GM23248 (cell line): ENCODE results near the gene MYZAP. TPM values are rescaled to one million over a fixed set of nuclear protein-coding genes. Genes with fewer than 3 reads are reported as not detected.

ENCODE experiments used
- DNase-seq: peaks from one replicate; pipeline ENCODE4 v3.0.0-alpha.2; 2015
- H2AFZ ChIP-seq: fragments of 200-600 bp; sonication (generic); 2 replicates; pipeline ENCODE4 v1.6.1; 2016; ENCODE audit warnings: antibody characterized with exemption
- H3F3A ChIP-seq: fragments of 200-600 bp; sonication (generic); 2 replicates; pipeline ENCODE4 v1.6.1; 2016; ENCODE audit warnings: mild to moderate bottlenecking, antibody characterized with exemption, mixed run types; ENCODE audit not compliant: insufficient read depth
- H3K27ac ChIP-seq: fragments of 200-600 bp; sonication (generic); 2 replicates; pipeline ENCODE4 v1.5.1; 2016; ENCODE audit warnings: mild to moderate bottlenecking
- H3K27me3 ChIP-seq: fragments of 200-600 bp; sonication (generic); replicated peaks from 2 replicates; pipeline ENCODE4 v1.6.1; 2016; ENCODE audit warnings: mild to moderate bottlenecking; ENCODE audit not compliant: insufficient read depth
- H3K36me3 ChIP-seq: fragments of 200-600 bp; sonication (generic); 2 replicates; pipeline ENCODE4 v1.6.1; 2016; ENCODE audit warnings: low read depth, mild to moderate bottlenecking
- H3K4me1 ChIP-seq: fragments of 200-600 bp; sonication (generic); 2 replicates; pipeline ENCODE4 v1.6.1; 2016; ENCODE audit warnings: mild to moderate bottlenecking; ENCODE audit not compliant: insufficient read depth
- H3K4me2 ChIP-seq: fragments of 200-600 bp; sonication (generic); one replicate; pipeline ENCODE4 v1.6.1; 2016; ENCODE audit warnings: mild to moderate bottlenecking; ENCODE audit not compliant: unreplicated experiment
- H3K4me3 ChIP-seq: fragments of 200-600 bp; sonication (generic); 2 replicates; pipeline ENCODE4 v1.5.1; 2016; ENCODE audit warnings: mild to moderate bottlenecking
- H3K79me2 ChIP-seq: fragments of 200-600 bp; sonication (generic); 2 replicates; pipeline ENCODE4 v1.6.1; 2016; ENCODE audit warnings: mild to moderate bottlenecking; ENCODE audit not compliant: insufficient read depth
- H3K9ac ChIP-seq: fragments of 200-600 bp; sonication (generic); 2 replicates; pipeline ENCODE4 v1.6.1; 2016; ENCODE audit warnings: mild to moderate bottlenecking
- H3K9me2 ChIP-seq: fragments of 200-600 bp; sonication (generic); 2 replicates; pipeline ENCODE4 v1.6.1; 2016; ENCODE audit warnings: mixed run types, mild to moderate bottlenecking, moderate library complexity; ENCODE audit not compliant: insufficient read depth
- H3K9me3 ChIP-seq: fragments of 200-600 bp; sonication (generic); one replicate; pipeline ENCODE4 v1.6.1; 2017; ENCODE audit warnings: low read depth
- H4K20me1 ChIP-seq: fragments of 200-600 bp; sonication (generic); 2 replicates; pipeline ENCODE4 v1.6.0; 2016; ENCODE audit not compliant: insufficient read depth
- EZH2 ChIP-seq: fragments of 200-600 bp; sonication (generic); IDR thresholded peaks from 2 replicates; pipeline ENCODE4 v1.6.1; 2018; ENCODE audit warnings: antibody characterized with exemption, mild to moderate bottlenecking; ENCODE audit not compliant: insufficient read depth, poor library complexity, severe bottlenecking
- EZH2phosphoT487 ChIP-seq: fragments of 200-600 bp; sonication (generic); IDR thresholded peaks from 2 replicates; pipeline ENCODE4 v1.6.1; 2018; ENCODE audit warnings: antibody characterized with exemption, moderate library complexity, mild to moderate bottlenecking, low read depth; ENCODE audit not compliant: insufficient read depth
- WGBS, 2 experiments: methylation state at CpG; one replicate each; pipeline ENCODE4 v1.1.6; 2015 to 2017; ENCODE audit warnings: low lambda C conversion rate in 2 of 2, low coverage in 1 of 2; ENCODE audit errors: missing lambda C conversion rate in 2 of 2; 5-methylcytosine and 5-hydroxymethylcytosine counted together
- in situ Hi-C: fragments of 300-500 bp; cut with MboI; formaldehyde crosslinking; loops from 2 replicates; pipeline ENCODE4 v1.15.0; 2020
- polyA plus RNA-seq: library from polyadenylated mRNA; unstranded; fragments of >200 nt; fragmentation: Nextera tagmentation; extraction: Ambion mirVana; gene quantifications from 2 replicates; pipeline ENCODE4 v1.2.1, GENCODE V29; 2016
- total RNA-seq: library from RNA; depleted of rRNA; stranded (reverse); fragments of >200 nt; shearing (Covaris generic); gene quantifications from 2 replicates; pipeline ENCODE4 v1.2.3, GENCODE V29; 2014; rRNA removed

Gene MYZAP
- total and polyA plus RNA-seq, 2 experiments from 2014 or later = 0.11 TPM; not detected in 1

GRCh38 chr15:57734860-57735259 lies 143.2 kb downstream of the MYZAP start:
- Histone ChIP-seq H3K4me1 (peaks cover 3% of the 10 kb centered on the region; the same call in 1 of the 2 replicates), H3K9me2 (no peaks in the 10 kb centered on the region), H3K9ac (no peak overlapping the region), H3K27ac (no peak overlapping the region), H3K27me3 (no peaks in the 10 kb centered on the region), H4K20me1 (no peaks in the 10 kb centered on the region), H3K4me2 (no peak overlapping the region), H3F3A (no peaks in the 10 kb centered on the region), H3K79me2 (no peaks in the 10 kb centered on the region), H3K36me3 (no peaks in the 10 kb centered on the region), H3K4me3 (no peak overlapping the region), H2AFZ (no peak overlapping the region), H3K9me3 (no peaks in the 10 kb centered on the region)
- in situ Hi-C loops = no loop called here
- TF ChIP-seq EZH2 = no peak
- TF ChIP-seq EZH2phosphoT487 = no peak
- DNase-seq = no peak
- WGBS, 2 experiments = 50 to 54% methylated on average over 2 of the region's 2 CpGs

Other genes with a start within 250 kb of the MYZAP start
- gene CGNL1, start 215.4 kb upstream of the MYZAP start, total RNA-seq = 0.11 and 0.13 TPM in 2 replicates
- 0.04 and 0.11 TPM in 2 replicates for gene CGNL1, start 215.4 kb upstream of the MYZAP start, polyA plus RNA-seq
- 56.1 and 226 TPM in 2 replicates for gene POLR2M, start 114.8 kb downstream of the MYZAP start, total RNA-seq
- gene POLR2M, start 114.8 kb downstream of the MYZAP start, polyA plus RNA-seq = 38.6 and 39.3 TPM in 2 replicates